ENCODE results near the gene MIPOL1.
"Not testable (repeated sequence)": the region's sequence is repeated elsewhere in the genome, so short reads cannot be mapped to it uniquely, and the experiment has no call there.

MIPOL1 gene

DNA sequence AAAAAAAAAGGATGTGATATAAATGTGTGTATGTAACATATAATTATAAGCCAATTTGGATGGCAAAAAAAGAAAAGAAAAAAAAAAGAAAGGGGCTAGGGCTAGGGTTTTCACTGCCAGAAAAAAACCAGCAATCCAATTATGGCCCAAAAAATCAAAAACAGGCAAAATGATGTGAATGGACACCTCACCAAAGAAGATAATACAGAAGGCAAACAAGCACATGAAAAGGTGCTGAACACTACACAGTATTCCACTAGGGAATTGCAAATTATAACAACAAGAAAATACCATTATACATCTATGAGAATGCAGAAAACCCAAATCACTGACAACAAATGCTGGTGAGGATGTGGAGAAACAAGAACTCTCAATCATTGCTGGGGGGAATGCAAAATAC is 12.1 kb upstream of the MIPOL1 start:
- no peaks in the 10 kb centered on the region for H3K9me2 ChIP-seq (ENCODE audit: low read depth, low read length)
- no peaks in the 10 kb centered on the region for H3K36me3 ChIP-seq (ENCODE audit: insufficient read depth, low read length)
- H4K20me1 ChIP-seq (ENCODE audit: insufficient read depth, low read length), result no peaks in the 10 kb centered on the region
- H3K79me2 ChIP-seq (ENCODE audit: insufficient read depth, low read length), result no peaks in the 10 kb centered on the region
- H3K4me3 ChIP-seq (ENCODE audit: low read depth, low read length, poor library complexity, severe bottlenecking), result no peak overlapping the region
- H2AFZ ChIP-seq (ENCODE audit: low read length), result no peak overlapping the region
- no peaks in the 10 kb centered on the region for H3K4me1 ChIP-seq (ENCODE audit: insufficient read depth, low read length, severe bottlenecking)
- H3K9me3 ChIP-seq (ENCODE audit: low read length), result no peaks in the 10 kb centered on the region
- H3F3A ChIP-seq (ENCODE audit: insufficient read depth, low read length), result no peaks in the 10 kb centered on the region
- H3K27ac ChIP-seq (ENCODE audit: low read depth, low read length, poor library complexity, severe bottlenecking), result no peak overlapping the region
- H3K9ac ChIP-seq (ENCODE audit: low read length), result no peak overlapping the region
- no peak overlapping the region for H3K4me2 ChIP-seq (ENCODE audit: low read length)
- no peaks in the 10 kb centered on the region for H3K27me3 ChIP-seq (ENCODE audit: insufficient read depth, low read length)
- no peak for TF ChIP-seq EZH2 (IDR thresholded peaks at IDR 0.05; ENCODE audit: borderline replicate concordance, low read length)
- TF ChIP-seq, protein P1, sequence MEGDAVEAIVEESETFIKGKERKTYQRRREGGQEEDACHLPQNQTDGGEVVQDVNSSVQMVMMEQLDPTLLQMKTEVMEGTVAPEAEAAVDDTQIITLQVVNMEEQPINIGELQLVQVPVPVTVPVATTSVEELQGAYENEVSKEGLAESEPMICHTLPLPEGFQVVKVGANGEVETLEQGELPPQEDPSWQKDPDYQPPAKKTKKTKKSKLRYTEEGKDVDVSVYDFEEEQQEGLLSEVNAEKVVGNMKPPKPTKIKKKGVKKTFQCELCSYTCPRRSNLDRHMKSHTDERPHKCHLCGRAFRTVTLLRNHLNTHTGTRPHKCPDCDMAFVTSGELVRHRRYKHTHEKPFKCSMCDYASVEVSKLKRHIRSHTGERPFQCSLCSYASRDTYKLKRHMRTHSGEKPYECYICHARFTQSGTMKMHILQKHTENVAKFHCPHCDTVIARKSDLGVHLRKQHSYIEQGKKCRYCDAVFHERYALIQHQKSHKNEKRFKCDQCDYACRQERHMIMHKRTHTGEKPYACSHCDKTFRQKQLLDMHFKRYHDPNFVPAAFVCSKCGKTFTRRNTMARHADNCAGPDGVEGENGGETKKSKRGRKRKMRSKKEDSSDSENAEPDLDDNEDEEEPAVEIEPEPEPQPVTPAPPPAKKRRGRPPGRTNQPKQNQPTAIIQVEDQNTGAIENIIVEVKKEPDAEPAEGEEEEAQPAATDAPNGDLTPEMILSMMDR (IDR thresholded peaks at IDR 0.05; ENCODE audit: low read length), result no peak

DNA sequence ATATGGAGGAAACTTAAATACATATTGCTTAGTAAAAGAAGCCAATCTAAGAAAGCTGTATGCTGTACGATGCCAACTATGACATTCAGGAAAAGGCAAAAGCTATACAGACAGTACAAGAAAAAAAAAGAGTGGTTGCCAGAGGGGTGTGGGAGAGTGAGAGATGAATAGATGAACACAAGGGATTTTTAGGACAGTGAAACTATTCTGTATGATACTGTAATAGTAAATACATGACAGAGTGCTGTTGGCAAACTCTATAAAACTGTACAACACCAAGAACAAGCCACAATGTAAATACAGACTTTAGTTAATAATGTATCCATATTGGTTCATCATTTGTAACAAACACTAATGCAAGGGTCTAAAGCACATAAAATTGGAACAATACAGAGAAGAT is 10.9 kb upstream of the MIPOL1 start:
- H3K9ac ChIP-seq (ENCODE audit: low read length), result no peak overlapping the region
- no peak overlapping the region for H3K27ac ChIP-seq (ENCODE audit: low read depth, low read length, poor library complexity, severe bottlenecking)
- no peaks in the 10 kb centered on the region for H3K4me1 ChIP-seq (ENCODE audit: insufficient read depth, low read length, severe bottlenecking)
- no peak overlapping the region for H2AFZ ChIP-seq (ENCODE audit: low read length)
- no peaks in the 10 kb centered on the region for H3K9me3 ChIP-seq (ENCODE audit: low read length)
- H3K27me3 ChIP-seq (ENCODE audit: insufficient read depth, low read length), result no peaks in the 10 kb centered on the region
- no peaks in the 10 kb centered on the region for H4K20me1 ChIP-seq (ENCODE audit: insufficient read depth, low read length)
- no peaks in the 10 kb centered on the region for H3K9me2 ChIP-seq (ENCODE audit: low read depth, low read length)
- no peaks in the 10 kb centered on the region for H3F3A ChIP-seq (ENCODE audit: insufficient read depth, low read length)
- H3K36me3 ChIP-seq (ENCODE audit: insufficient read depth, low read length), result no peaks in the 10 kb centered on the region
- H3K4me3 ChIP-seq (ENCODE audit: low read depth, low read length, poor library complexity, severe bottlenecking), result no peak overlapping the region
- TF ChIP-seq, protein P1 (IDR thresholded peaks at IDR 0.05; ENCODE audit: low read length), result no peak
- no peak for TF ChIP-seq EZH2 (IDR thresholded peaks at IDR 0.05; ENCODE audit: borderline replicate concordance, low read length)
- no peaks in the 10 kb centered on the region for H3K79me2 ChIP-seq (ENCODE audit: insufficient read depth, low read length)
- H3K4me2 ChIP-seq (ENCODE audit: low read length), result no peak overlapping the region

DNA sequence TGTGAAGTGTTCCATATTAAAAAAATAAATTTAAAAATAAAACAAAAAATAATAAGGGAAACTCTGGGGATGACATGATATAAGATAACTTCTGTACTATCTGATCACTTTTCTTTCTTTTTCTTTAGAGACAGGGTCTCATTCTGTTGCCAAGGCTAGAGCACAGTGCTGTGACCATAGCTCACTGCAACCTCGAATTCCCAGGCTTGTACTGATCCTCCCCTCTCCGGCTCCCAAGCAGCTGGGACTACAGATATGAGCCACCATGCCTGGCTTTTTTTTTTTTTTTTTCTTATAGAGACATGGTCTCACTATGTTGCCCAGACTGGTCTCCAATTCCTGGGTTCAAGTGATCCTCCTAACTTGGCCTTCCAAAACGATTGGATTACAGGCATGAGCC is 10.4 kb upstream of the MIPOL1 start:
- Histone ChIP-seq H3K9me3 (ENCODE audit: low read length) (no peaks in the 10 kb centered on the region), H2AFZ (ENCODE audit: low read length) (no peak overlapping the region), H3F3A (ENCODE audit: insufficient read depth, low read length) (no peaks in the 10 kb centered on the region), H3K4me3 (ENCODE audit: low read depth, low read length, poor library complexity, severe bottlenecking) (no peak overlapping the region), H3K9ac (ENCODE audit: low read length) (no peak overlapping the region), H4K20me1 (ENCODE audit: insufficient read depth, low read length) (no peaks in the 10 kb centered on the region), H3K79me2 (ENCODE audit: insufficient read depth, low read length) (no peaks in the 10 kb centered on the region), H3K9me2 (ENCODE audit: low read depth, low read length) (no peaks in the 10 kb centered on the region), H3K36me3 (ENCODE audit: insufficient read depth, low read length) (no peaks in the 10 kb centered on the region), H3K27ac (ENCODE audit: low read depth, low read length, poor library complexity, severe bottlenecking) (no peak overlapping the region), H3K27me3 (ENCODE audit: insufficient read depth, low read length) (no peaks in the 10 kb centered on the region), H3K4me2 (ENCODE audit: low read length) (no peak overlapping the region), H3K4me1 (ENCODE audit: insufficient read depth, low read length, severe bottlenecking) (no peaks in the 10 kb centered on the region)
- TF ChIP-seq, protein P1 (IDR thresholded peaks at IDR 0.05; ENCODE audit: low read length), result no peak
- TF ChIP-seq EZH2 (IDR thresholded peaks at IDR 0.05; ENCODE audit: borderline replicate concordance, low read length), result no peak

DNA sequence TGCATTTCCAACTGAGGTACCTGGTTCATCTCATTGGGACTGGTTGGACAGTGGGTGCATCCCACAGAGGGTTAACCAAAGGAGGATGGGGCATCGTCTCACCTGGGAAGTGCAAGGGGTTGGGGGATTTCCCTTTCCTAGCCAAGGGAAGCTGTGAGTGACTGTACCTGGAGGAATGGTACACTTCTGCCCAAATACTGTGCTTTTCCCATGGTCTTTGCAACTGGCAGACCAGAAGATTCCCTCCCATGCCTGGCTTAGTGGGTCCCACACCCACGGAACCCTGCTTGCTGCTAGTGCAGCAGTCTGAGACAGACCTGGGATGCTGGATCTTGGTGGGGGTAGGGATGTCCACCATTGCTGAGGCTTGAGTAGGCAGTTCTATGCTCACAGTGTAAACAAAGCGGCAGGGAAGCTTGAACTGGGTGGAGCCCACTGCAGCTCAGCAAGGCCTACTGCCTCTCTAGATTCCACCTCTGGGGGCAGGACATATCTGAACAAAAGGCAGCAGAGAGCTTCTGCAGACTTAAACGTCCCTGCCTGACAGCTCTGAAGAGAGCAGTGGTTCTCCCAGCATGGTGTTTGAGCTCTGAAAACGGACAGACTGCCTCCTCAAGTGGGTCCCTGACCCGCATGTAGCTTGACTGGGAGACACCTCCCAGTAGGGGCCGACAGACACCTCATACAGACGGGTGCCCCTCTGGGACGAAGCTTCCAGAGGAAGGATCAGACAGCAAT is 9.7 kb upstream of the MIPOL1 start:
- H3K27me3 ChIP-seq (ENCODE audit: insufficient read depth, low read length); H3K27ac ChIP-seq (ENCODE audit: low read depth, low read length, poor library complexity, severe bottlenecking); H3K4me2 ChIP-seq (ENCODE audit: low read length); H3K4me3 ChIP-seq (ENCODE audit: low read depth, low read length, poor library complexity, severe bottlenecking); H3K79me2 ChIP-seq (ENCODE audit: insufficient read depth, low read length); H2AFZ ChIP-seq (ENCODE audit: low read length); H3K36me3 ChIP-seq (ENCODE audit: insufficient read depth, low read length); H3K9me2 ChIP-seq (ENCODE audit: low read depth, low read length); H3K9me3 ChIP-seq (ENCODE audit: low read length); H3K4me1 ChIP-seq (ENCODE audit: insufficient read depth, low read length, severe bottlenecking); H3K9ac ChIP-seq (ENCODE audit: low read length); H3F3A ChIP-seq (ENCODE audit: insufficient read depth, low read length); H4K20me1 ChIP-seq (ENCODE audit: insufficient read depth, low read length): not testable (repeated sequence)

DNA sequence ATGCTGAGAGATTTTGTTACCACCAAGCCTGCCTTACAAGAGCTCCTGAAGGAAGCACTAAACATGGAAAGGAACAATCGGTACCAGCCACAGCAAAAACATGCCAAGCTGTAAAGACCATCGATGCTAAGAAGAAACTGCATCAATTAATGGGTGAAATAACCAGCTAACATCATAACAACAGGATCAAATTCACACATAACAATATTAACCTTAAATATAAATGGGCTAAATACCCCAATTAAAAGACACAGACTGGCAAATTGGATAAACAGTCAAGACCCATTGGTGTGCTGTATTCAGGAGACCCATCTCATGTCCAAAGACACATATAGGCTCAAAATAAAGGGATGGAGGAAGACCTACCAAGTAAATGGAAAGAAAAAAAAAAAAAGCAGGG is 8.0 kb upstream of the MIPOL1 start:
- not testable (repeated sequence) for H3K27me3 ChIP-seq (ENCODE audit: insufficient read depth, low read length); H3K27ac ChIP-seq (ENCODE audit: low read depth, low read length, poor library complexity, severe bottlenecking); H3K9me2 ChIP-seq (ENCODE audit: low read depth, low read length); H3F3A ChIP-seq (ENCODE audit: insufficient read depth, low read length); H3K4me1 ChIP-seq (ENCODE audit: insufficient read depth, low read length, severe bottlenecking); H3K4me3 ChIP-seq (ENCODE audit: low read depth, low read length, poor library complexity, severe bottlenecking); H3K9ac ChIP-seq (ENCODE audit: low read length); H2AFZ ChIP-seq (ENCODE audit: low read length); H4K20me1 ChIP-seq (ENCODE audit: insufficient read depth, low read length); H3K4me2 ChIP-seq (ENCODE audit: low read length); H3K79me2 ChIP-seq (ENCODE audit: insufficient read depth, low read length); H3K9me3 ChIP-seq (ENCODE audit: low read length); H3K36me3 ChIP-seq (ENCODE audit: insufficient read depth, low read length)
